OCI-LY7 (cell line): ENCODE data around the gene TADA1. TPM values are rescaled to one million over a fixed set of nuclear protein-coding genes. Genes with fewer than 3 reads are reported as not detected.

Source experiments
- BruUV-seq: library from RNA; stranded (reverse); fragments of 400-500 nt; replicated peaks from 2 replicates; lab custom pipeline; 2021; lab: Mats Ljungman, UMichigan
- CTCF ChIA-PET: fragments of 300-600 bp; sonication (Branson Sonifier 250); formaldehyde crosslinking; loops from one replicate; lab custom pipeline; 2022; ENCODE audit warnings: antibody characterized with exemption; ENCODE audit not compliant: unreplicated experiment; lab: Charles Lee
- POLR2A ChIA-PET: fragments of 300-600 bp; sonication (Branson Sonifier 250); formaldehyde crosslinking; loops from one replicate; lab custom pipeline; 2022; ENCODE audit warnings: antibody characterized with exemption; lab: Charles Lee
- DNase-seq: peaks from one replicate; pipeline ENCODE4 v3.0.0-alpha.2; 2015; ENCODE audit warnings: low spot score
- H2AFZ ChIP-seq: fragments of 200-600 bp; sonication (generic), shearing (Covaris generic); 2 replicates; pipeline ENCODE4 v1.6.1; 2014; ENCODE audit warnings: mild to moderate bottlenecking, antibody characterized with exemption, low read length, moderate library complexity
- H3K27ac ChIP-seq: fragments of 200-600 bp; sonication (generic); 2 replicates; pipeline ENCODE4 v1.5.1; 2014; ENCODE audit warnings: mixed run types, low read depth, mild to moderate bottlenecking, moderate library complexity, low read length, inconsistent platforms; ENCODE audit not compliant: poor library complexity, severe bottlenecking
- H3K36me3 ChIP-seq: fragments of 200-600 bp; sonication (generic); 2 replicates; pipeline ENCODE4 v1.6.1; 2014; ENCODE audit warnings: mild to moderate bottlenecking, antibody characterized with exemption, low read length, moderate library complexity, mixed read lengths; ENCODE audit not compliant: insufficient read depth
- H3K4me1 ChIP-seq: fragments of 200-600 bp; sonication (generic); 2 replicates; pipeline ENCODE4 v1.5.1; 2014; ENCODE audit warnings: mild to moderate bottlenecking, low read length; ENCODE audit not compliant: insufficient read depth, poor library complexity, severe bottlenecking
- H3K4me2 ChIP-seq: fragments of 200-600 bp; sonication (generic); 2 replicates; pipeline ENCODE4 v1.6.1; 2014; ENCODE audit warnings: mild to moderate bottlenecking, low read length
- H3K4me3 ChIP-seq: fragments of 200-600 bp; sonication (generic); 2 replicates; pipeline ENCODE4 v1.5.1; 2014; ENCODE audit warnings: mild to moderate bottlenecking, low read depth, low read length; ENCODE audit not compliant: poor library complexity, severe bottlenecking
- H3K79me2 ChIP-seq: fragments of 200-600 bp; sonication (generic); 2 replicates; pipeline ENCODE4 v1.6.1; 2016; ENCODE audit warnings: low read depth, mild to moderate bottlenecking, low read length, moderate library complexity, mixed read lengths; ENCODE audit not compliant: insufficient read depth
- H3K9me2 ChIP-seq: fragments of 200-600 bp; sonication (generic); 2 replicates; pipeline ENCODE4 v1.6.1; 2016; ENCODE audit warnings: mild to moderate bottlenecking, low read length, mixed read lengths; ENCODE audit not compliant: insufficient read depth
- H3K9me3 ChIP-seq: fragments of 200-600 bp; sonication (generic); 2 replicates; pipeline ENCODE4 v1.6.1; 2014; ENCODE audit warnings: mild to moderate bottlenecking, mixed run types, low read length, mixed read lengths
- H4K20me1 ChIP-seq: fragments of 200-600 bp; sonication (generic); 2 replicates; pipeline ENCODE4 v1.6.1; 2014; ENCODE audit warnings: mild to moderate bottlenecking, antibody characterized with exemption, low read length, moderate library complexity, mixed read lengths; ENCODE audit not compliant: insufficient read depth
- EZH2phosphoT487 ChIP-seq: fragments of 200-600 bp; sonication (generic); IDR thresholded peaks from 2 replicates; pipeline ENCODE4 v1.6.1; 2018; ENCODE audit warnings: low read depth, borderline replicate concordance, mild to moderate bottlenecking, mixed run types, antibody characterized with exemption, low read length, moderate library complexity, mixed read lengths
- intact Hi-C: fragments of 100-400 bp; cut with micrococcal nuclease; formaldehyde crosslinking; loops from one replicate; pipeline ENCODE4 v1.10.0; 2022; ENCODE audit not compliant: unreplicated experiment
- total RNA-seq, 2 experiments: library from RNA; depleted of rRNA in 1 of 2; stranded (reverse); fragments of >200 nt in 1 of 2; shearing (Covaris generic) in 1 of 2; gene quantifications; 2 replicates each; pipeline ENCODE4 v1.2.3, GENCODE V29; 2014 to 2022
- TF ChIP-seq, protein P1 (sequence below): fragments of 200-600 bp; sonication (generic); conservative IDR thresholded peaks from 2 replicates; pipeline ENCODE4 v1.5.1; 2014; ENCODE audit warnings: mild to moderate bottlenecking, antibody characterized with exemption, low read length, moderate library complexity, mixed read lengths

Gene TADA1
- total RNA-seq, 2 experiments from 2014 or later = 16.4 to 16.9 TPM

DNA sequence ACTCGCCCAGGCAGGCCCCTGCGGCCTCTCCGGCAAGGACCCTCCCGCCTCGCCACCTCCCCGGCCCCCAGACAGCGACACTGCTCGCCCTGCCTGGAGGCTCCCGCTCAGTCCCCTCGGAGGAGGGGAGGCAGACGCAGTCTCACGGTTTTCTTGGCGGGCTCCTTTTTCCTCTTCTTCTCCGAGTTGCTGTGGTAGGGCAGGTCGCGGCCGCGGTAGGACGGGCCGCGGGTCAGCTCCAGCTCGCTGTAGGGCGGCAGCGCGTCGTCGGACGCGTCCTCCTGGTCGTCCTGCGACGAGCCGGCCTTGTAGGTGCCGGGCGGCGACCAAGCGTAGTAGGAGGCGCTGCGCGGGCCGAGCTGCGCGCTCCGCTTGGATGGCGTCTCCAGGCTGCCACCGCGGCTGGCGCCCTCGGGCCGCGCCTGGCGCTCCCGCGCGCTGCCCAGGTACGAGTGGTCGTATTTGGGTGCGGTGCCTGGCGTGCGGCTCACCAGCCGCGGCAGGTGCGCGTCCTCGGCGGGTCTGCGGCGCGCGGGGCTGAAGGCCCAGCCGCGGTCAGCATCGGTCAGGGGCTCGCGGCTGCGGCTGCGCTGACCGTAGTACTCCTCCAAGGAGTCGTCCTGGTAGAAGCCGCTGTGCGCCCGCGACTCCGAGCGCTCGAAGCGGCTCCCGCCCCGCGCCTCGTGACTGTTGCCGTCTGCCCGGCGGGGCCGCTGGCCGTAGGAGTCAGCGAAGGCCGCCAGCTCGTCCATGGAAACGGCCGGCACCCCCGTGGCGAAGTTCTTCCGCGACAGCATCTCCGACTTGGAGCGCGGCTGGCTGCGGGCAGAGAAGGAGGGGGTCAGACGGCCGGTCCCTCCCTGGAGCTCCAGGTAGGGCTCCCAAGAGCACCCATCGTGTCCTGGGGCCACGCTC lies 44.8 kb upstream of the TADA1 start:
- intact Hi-C loops = no loop called here
- no TSS peak for BruUV-seq
- ChIA-PET CTCF (no interaction called here), POLR2A (no interaction called here)
- Histone ChIP-seq H3K36me3 (no peaks in the 10 kb centered on the region), H4K20me1 (no peaks in the 10 kb centered on the region), H3K4me2 (no peak overlapping the region), H3K27ac (no peak overlapping the region), H3K9me2 (no peaks in the 10 kb centered on the region), H3K4me1 (peaks cover 24% of the 10 kb centered on the region), H3K9me3 (peaks cover 1% of the 10 kb centered on the region; the same call in 1 of the 2 replicates), H2AFZ (no peak overlapping the region), H3K4me3 (no peak overlapping the region), H3K79me2 (no peaks in the 10 kb centered on the region)
- TF ChIP-seq, protein P1, sequence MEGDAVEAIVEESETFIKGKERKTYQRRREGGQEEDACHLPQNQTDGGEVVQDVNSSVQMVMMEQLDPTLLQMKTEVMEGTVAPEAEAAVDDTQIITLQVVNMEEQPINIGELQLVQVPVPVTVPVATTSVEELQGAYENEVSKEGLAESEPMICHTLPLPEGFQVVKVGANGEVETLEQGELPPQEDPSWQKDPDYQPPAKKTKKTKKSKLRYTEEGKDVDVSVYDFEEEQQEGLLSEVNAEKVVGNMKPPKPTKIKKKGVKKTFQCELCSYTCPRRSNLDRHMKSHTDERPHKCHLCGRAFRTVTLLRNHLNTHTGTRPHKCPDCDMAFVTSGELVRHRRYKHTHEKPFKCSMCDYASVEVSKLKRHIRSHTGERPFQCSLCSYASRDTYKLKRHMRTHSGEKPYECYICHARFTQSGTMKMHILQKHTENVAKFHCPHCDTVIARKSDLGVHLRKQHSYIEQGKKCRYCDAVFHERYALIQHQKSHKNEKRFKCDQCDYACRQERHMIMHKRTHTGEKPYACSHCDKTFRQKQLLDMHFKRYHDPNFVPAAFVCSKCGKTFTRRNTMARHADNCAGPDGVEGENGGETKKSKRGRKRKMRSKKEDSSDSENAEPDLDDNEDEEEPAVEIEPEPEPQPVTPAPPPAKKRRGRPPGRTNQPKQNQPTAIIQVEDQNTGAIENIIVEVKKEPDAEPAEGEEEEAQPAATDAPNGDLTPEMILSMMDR = no peak
- TF ChIP-seq EZH2phosphoT487 = no peak
- DNase-seq = no peak

DNA sequence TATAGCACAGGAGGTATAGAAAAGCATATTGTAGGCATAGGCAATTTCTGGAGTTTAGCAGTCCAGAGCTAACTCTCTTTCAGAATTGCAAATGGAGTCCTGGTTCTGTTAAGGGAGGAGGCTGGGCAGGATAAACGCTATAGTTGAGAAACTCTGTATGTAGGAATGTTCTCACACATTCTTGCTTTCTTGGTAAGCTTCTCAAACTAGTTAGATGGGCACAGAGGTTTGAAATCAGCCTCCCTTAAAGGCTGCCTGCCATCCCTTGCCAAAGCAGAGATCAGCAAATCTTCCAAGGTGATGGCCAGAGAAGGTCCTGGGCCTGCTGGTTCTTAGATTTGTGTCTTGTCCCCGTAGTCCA lies 42.9 kb upstream of the TADA1 start:
- no peak overlapping the region for H3K27ac ChIP-seq
- no peaks in the 10 kb centered on the region for H3K9me2 ChIP-seq
- H3K79me2 ChIP-seq = no peaks in the 10 kb centered on the region
- intact Hi-C loops = loop anchor here (10.0 kb wide), 1 partner anchor 616 kb away; no protein-coding TSS in a partner anchor
- H3K4me1 ChIP-seq = peaks cover 5% of the 10 kb centered on the region
- no peak overlapping the region for H3K4me2 ChIP-seq
- ChIA-PET CTCF (no interaction called here), POLR2A (interaction anchor here (0.8 kb wide), 1 partner anchor 1161 kb away, joined by 3 read pairs; no protein-coding TSS in a partner anchor)
- DNase-seq = no peak
- no TSS peak for BruUV-seq
- no peak overlapping the region for H2AFZ ChIP-seq
- H3K9me3 ChIP-seq = no peaks in the 10 kb centered on the region
- H3K36me3 ChIP-seq = no peaks in the 10 kb centered on the region
- TF ChIP-seq, protein P1 = no peak
- H3K4me3 ChIP-seq = no peak overlapping the region
- no peaks in the 10 kb centered on the region for H4K20me1 ChIP-seq
